Activated T-helper 1 cell treated with Interleukin-2 at 50 U/mL for 16 hours (primary cell): ENCODE data around the gene NEUROG3.
"Not testable (repeated sequence)": the region's sequence is repeated elsewhere in the genome, so short reads cannot be mapped to it uniquely, and the experiment has no call there.

Experiments
- DNase-seq: peaks from one replicate; pipeline ENCODE4 v3.0.0-alpha.2; 2020; ENCODE audit warnings: low read depth

The NEUROG3 gene

DNA sequence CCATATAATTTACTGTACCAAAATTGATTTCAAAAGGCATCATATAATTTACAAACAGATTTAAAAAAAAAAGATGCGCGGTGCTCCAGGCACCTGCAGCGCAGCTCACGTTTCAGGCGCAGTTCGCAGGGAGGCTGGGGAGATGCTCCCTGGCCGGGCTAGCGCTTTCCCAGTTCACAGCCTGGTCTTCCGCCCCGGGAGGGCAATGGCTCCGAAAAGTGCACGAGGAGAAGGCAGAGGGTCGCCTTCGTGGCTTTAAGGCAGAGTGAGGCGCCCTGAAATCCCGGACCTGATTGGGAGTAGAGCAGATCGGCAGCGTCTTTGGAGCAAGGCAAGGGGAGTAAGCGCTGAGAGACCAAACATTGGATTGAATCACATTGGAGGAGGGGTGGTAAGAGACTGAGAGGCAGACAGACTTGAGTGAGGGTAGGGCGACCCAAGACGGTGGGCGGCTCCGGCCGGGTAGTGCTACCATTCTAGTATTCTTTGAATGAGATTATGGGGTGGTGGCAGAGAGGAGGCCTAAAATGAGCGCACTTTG is 1.5 kb downstream of the NEUROG3 start:
- no peak for DNase-seq

GRCh38 chr10:69570050-69570816 is 3.0 kb downstream of the NEUROG3 start:
- DNase-seq: no peak

GRCh38 chr10:69569396-69569934 is 3.8 kb downstream of the NEUROG3 start:
- DNase-seq: no peak

DNA sequence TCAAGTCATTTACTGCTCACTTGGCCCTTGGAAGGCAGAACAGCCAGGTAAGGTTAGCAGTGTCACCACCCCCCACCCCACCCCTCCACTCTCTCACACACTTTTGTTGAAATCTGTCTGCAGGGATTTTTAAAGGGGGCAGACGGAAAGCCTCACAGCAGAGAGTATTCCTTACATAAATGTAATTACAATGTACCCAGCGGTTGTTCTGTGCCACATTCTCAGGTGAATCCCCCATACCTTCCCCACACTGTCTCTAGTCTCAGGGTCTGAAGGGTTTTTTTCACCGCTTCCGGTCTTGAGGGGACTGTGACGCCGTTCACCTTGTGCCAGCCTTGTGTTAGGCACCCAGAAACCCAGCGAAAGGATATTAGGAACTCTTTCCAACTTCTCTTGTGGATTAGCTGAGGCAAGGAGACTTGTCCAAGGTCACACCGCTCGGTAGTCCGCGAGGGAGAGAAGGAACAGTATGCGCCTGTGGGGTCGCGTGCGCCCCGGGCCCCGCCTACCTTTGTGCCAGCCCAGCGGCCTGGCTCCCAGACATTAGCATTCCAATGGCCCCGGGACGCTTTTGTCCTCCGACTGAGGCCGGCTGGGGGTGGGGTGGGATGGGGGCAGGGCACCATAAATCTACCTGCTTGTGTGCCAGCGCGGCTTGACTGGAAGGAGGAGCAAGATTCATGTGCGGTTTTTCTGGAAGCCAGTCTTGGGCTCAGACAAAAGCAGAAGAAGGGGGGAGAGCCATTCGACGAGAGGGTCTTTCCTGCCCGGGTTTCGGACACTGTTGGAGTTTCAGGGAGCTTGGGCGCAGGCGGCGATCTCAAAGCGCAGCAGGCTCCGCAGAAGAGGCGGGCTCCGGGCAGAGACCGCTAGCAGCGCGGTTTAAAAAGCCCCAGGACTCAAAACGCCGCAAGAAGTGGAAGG is 4.5 kb downstream of the NEUROG3 start:
- DNase-seq: no peak

DNA sequence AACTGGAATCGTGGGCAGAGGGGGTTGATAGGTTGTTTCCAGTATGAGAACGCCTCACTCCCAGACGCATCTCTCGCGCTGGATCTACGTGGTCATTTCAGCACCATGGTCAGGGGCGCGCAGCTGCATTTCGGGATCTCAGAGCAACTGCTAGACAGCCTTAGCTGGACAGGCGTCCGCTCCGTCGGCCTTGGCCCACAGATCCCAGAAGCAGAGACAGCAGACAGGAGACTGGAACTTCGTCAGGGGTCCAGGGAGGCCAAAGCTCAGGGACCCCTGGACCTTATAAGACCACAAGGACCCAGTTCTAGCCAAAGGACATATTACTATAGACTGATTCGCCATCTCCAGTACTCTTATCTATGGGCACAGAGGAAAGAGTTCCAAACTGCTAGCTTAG is 5.3 kb downstream of the NEUROG3 start:
- no peak for DNase-seq

GRCh38 chr10:69562731-69563254 is 10.4 kb downstream of the NEUROG3 start:
- DNase-seq: no peak

DNA sequence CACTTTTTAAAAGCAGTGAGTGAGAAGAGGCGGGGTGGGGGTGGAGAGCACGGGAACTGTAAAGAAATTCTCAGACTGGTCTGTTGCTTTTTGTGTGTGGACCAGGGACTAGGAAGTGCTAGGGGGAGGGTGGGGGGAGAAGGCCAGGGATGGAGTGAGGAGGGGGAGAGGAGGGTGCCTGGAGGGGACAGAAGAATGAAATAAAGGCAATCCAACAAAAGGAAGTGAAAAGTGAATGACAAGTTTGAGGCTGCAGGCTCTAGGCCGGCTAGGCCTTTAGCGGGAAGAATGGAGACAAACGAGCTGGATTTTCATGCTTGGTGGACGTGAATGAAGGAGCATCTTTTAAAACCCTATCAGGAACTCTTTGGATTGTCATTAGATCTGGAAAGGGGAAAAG is 13.7 kb downstream of the NEUROG3 start:
- DNase-seq: no peak

- no peak for DNase-seq
Observed at GRCh38 chr10:69558559-69558958, 14.7 kb downstream of the NEUROG3 start.

- no peak for DNase-seq
Observed at GRCh38 chr10:69554611-69555010, 18.6 kb downstream of the NEUROG3 start.

- no peak for DNase-seq
Observed at GRCh38 chr10:69553328-69553727, 19.9 kb downstream of the NEUROG3 start.

DNA sequence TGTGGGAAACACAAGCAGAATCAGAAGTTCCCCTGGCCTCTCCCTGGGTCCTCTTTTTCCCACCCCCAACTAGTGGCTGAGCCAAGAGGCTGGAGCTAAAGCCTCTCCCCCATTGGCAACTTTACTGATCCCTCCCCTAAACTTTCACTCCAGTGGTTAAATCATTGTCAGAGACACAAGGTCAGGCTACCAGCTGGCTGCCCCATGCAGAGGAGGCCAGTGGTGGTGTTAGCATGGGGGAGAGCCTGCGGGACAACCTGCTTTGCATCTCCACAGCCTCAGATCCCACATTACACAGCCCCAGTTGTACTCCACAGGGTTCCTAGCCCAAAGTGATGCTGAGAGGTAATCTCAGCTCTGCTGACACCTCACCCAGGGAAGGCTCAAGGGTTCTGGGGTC is 21.0 kb downstream of the NEUROG3 start:
- DNase-seq: no peak

DNA sequence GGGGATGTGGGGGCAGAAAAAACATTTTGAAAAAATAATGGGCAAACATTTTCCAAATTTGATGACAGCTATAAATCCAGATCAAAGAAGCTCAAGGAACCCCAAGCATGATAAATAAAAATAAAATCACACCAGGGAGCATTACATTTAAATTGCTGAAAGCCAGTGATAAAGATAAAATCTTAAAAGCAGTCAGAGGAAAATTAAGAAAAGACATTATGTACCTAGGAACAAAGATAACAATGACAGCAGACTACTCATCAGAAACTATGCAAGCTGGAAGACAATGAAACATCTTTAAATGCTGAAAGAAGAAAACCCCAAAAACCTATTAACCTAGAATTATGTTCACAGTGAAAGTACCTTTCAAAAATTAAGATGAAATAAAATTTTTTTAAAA is 23.3 kb downstream of the NEUROG3 start:
- no peak for DNase-seq

DNA sequence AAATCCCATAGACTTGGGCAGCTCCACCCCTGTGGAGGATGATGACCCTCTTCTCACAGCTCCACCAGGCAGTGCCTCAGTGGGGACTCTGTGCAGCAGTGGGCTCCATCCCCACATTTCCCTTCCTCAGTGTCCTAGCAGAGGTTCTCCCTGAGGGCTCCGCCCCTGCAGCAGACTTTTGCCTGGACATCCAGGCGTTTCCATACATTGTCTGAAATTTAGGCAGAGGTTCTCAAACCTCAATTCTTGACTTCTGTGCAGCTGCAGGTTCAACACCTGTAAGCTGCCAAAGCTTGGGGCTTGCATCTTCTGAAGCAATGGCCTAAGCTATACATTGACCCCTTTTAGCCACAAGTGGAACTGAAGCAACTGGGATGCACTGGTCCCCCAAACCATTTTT is 31.8 kb downstream of the NEUROG3 start:
- no peak for DNase-seq

DNA sequence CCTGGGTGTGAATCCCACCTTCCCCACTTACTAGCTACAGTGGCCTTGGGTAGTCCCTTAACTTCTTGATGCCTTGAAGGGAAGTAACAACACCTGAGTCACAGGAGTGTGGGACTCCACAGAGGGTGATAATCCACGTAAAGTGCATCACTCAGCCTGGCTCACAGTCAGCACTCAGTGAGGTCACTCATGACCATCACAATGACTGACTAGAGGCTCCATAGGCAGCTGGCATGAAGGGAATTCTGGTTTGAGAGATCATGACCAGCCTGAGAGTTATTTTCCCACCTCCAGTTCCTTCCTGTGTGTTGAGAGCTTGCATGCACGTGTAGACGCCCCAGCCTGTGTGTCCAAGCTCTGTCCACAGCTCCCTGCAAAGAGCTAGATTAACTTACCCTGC is 34.8 kb downstream of the NEUROG3 start:
- DNase-seq: no peak

- DNase-seq: no peak
Observed at GRCh38 chr10:69537449-69537848, 35.8 kb downstream of the NEUROG3 start.

GRCh38 chr10:69536521-69536920 is 36.7 kb downstream of the NEUROG3 start:
- DNase-seq: not testable (repeated sequence)

- DNase-seq: no peak
Observed at GRCh38 chr10:69533658-69534057, 39.6 kb downstream of the NEUROG3 start.

GRCh38 chr10:69527961-69528360 is 45.3 kb downstream of the NEUROG3 start:
- DNase-seq: no peak
